ENCODE measurements around the gene TMEM63C. TPM values are rescaled to one million over a fixed set of nuclear protein-coding genes. Genes with fewer than 3 reads are reported as not detected.

The TMEM63C gene
- total and polyA plus RNA-seq, 2 donors (not counting 1 experiment from before 2014, with no cell fraction given): 0.63 to 3.2 TPM

GRCh38 chr14:77250927-77251326 lies 69.3 kb downstream of the TMEM63C start:
- H3K27me3 ChIP-seq (replicated peaks in 1 of 4; ENCODE audit: control extremely low read depth in 1 of 4, control insufficient read depth in 3 of 4, insufficient read depth in 4 of 4, low read length in 3 of 4): no peaks in the 10 kb centered on the region
- TF ChIP-seq CTCF (IDR thresholded peaks at IDR 0.05): no peak
- TF ChIP-seq EZH2 (IDR thresholded peaks at IDR 0.05; ENCODE audit: borderline replicate concordance, insufficient read depth, low read depth, low read length, poor library complexity, severe bottlenecking): no peak
- no peak overlapping the region for H3K27ac ChIP-seq (ENCODE audit: low read length in 2 of 2)
- H3K4me3 Mint-ChIP-seq: no peak overlapping the region
- ATAC-seq (ENCODE audit: low read depth) (no peak), DNase-seq (no peak)
- no peak overlapping the region for H3K4me2 ChIP-seq (replicated peaks; ENCODE audit: low read depth, low read length, poor library complexity, severe bottlenecking)
- H3K27me3 Mint-ChIP-seq: no peaks in the 10 kb centered on the region
- no peaks in the 10 kb centered on the region for H3K9me3 ChIP-seq (ENCODE audit: control extremely low read depth in 1 of 3, control insufficient read depth in 2 of 3, insufficient read depth in 1 of 3, low read length in 2 of 3)
- peaks cover 2% of the 10 kb centered on the region for H3K4me1 Mint-ChIP-seq
- intact Hi-C loops (cut with micrococcal nuclease): no loop called here
- H2AFZ ChIP-seq (ENCODE audit: insufficient read depth, low read depth, low read length, poor library complexity, severe bottlenecking): no peak overlapping the region
- H3K27ac Mint-ChIP-seq: no peak overlapping the region
- WGBS (ENCODE audit: insufficient coverage): 96% methylated on average over 3 of the region's 6 CpGs
- no peaks in the 10 kb centered on the region for H3K79me2 ChIP-seq (ENCODE audit: control insufficient read depth, insufficient read depth, low read length)
- H3K4me1 ChIP-seq (ENCODE audit: control insufficient read depth in 2 of 2, insufficient read depth in 2 of 2, low read length in 2 of 2): no peaks in the 10 kb centered on the region
- H3K4me3 ChIP-seq (ENCODE audit: control extremely low read depth in 1 of 5, extremely low read depth in 1 of 5, insufficient read depth in 1 of 5, low read depth in 2 of 5, low read length in 4 of 5): no peak overlapping the region
- CTCF ChIA-PET: no interaction called here
- no peaks in the 10 kb centered on the region for H3K36me3 ChIP-seq (replicated peaks in 1 of 2; ENCODE audit: control extremely low read depth in 1 of 2, control insufficient read depth in 1 of 2, extremely low read depth in 1 of 2, insufficient read depth in 2 of 2, low read length in 1 of 2)
- H3K9ac ChIP-seq (ENCODE audit: low read length): no peak overlapping the region
- POLR2A ChIA-PET: no interaction called here
- H3K9me3 Mint-ChIP-seq (ENCODE audit: insufficient read depth): no peaks in the 10 kb centered on the region
- no peaks in the 10 kb centered on the region for H4K20me1 ChIP-seq (ENCODE audit: control insufficient read depth, insufficient read depth, low read length, poor library complexity, severe bottlenecking)

GRCh38 chr14:77251870-77252269 lies 70.3 kb downstream of the TMEM63C start:
- POLR2A ChIA-PET: no interaction called here
- no peak for TF ChIP-seq EZH2 (IDR thresholded peaks at IDR 0.05; ENCODE audit: borderline replicate concordance, insufficient read depth, low read depth, low read length, poor library complexity, severe bottlenecking)
- no peak for TF ChIP-seq CTCF (IDR thresholded peaks at IDR 0.05)
- Histone ChIP-seq H3K36me3 (replicated peaks in 1 of 2; ENCODE audit: control extremely low read depth in 1 of 2, control insufficient read depth in 1 of 2, extremely low read depth in 1 of 2, insufficient read depth in 2 of 2, low read length in 1 of 2) (no peaks in the 10 kb centered on the region), H3K79me2 (ENCODE audit: control insufficient read depth, insufficient read depth, low read length) (no peaks in the 10 kb centered on the region), H3K27me3 (replicated peaks in 1 of 4; ENCODE audit: control extremely low read depth in 1 of 4, control insufficient read depth in 3 of 4, insufficient read depth in 4 of 4, low read length in 3 of 4) (no peaks in the 10 kb centered on the region), H3K4me2 (replicated peaks; ENCODE audit: low read depth, low read length, poor library complexity, severe bottlenecking) (no peak overlapping the region), H3K9ac (ENCODE audit: low read length) (no peak overlapping the region), H3K9me3 (ENCODE audit: control extremely low read depth in 1 of 3, control insufficient read depth in 2 of 3, insufficient read depth in 1 of 3, low read length in 2 of 3) (no peaks in the 10 kb centered on the region), H3K4me3 (ENCODE audit: control extremely low read depth in 1 of 5, extremely low read depth in 1 of 5, insufficient read depth in 1 of 5, low read depth in 2 of 5, low read length in 4 of 5) (no peak overlapping the region), H4K20me1 (ENCODE audit: control insufficient read depth, insufficient read depth, low read length, poor library complexity, severe bottlenecking) (no peaks in the 10 kb centered on the region), H3K4me1 (ENCODE audit: control insufficient read depth in 2 of 2, insufficient read depth in 2 of 2, low read length in 2 of 2) (no peaks in the 10 kb centered on the region), H2AFZ (ENCODE audit: insufficient read depth, low read depth, low read length, poor library complexity, severe bottlenecking) (no peak overlapping the region), H3K27ac (ENCODE audit: low read length in 2 of 2) (no peak overlapping the region)
- Mint-ChIP-seq H3K4me3 (no peak overlapping the region), H3K4me1 (no peaks in the 10 kb centered on the region), H3K9me3 (ENCODE audit: insufficient read depth) (no peaks in the 10 kb centered on the region), H3K27me3 (no peaks in the 10 kb centered on the region), H3K27ac (no peak overlapping the region)
- DNase-seq (no peak), ATAC-seq (ENCODE audit: low read depth) (no peak)
- intact Hi-C loops (cut with micrococcal nuclease): no loop called here
- CTCF ChIA-PET: no interaction called here
- 97% methylated on average over 6 of the region's 11 CpGs for WGBS (ENCODE audit: insufficient coverage)
